Measurements from ENCODE around the gene ZNF181.
"Not testable (repeated sequence)": the region's sequence is repeated elsewhere in the genome, so short reads cannot be mapped to it uniquely, and the experiment has no call there.

Gene ZNF181

GRCh38 chr19:34733746-34734536 lies at the start of gene ZNF181:
Gene ZNF181 (plus strand): TSS chr19:34734243. CDS start chr19:34735038, 795 bp downstream.
- DNase-seq = peak; percentile 96

- not testable (repeated sequence) for DNase-seq
Observed at GRCh38 chr19:34685266-34685665, 48.8 kb upstream of the ZNF181 start.

GRCh38 chr19:34686455-34686854 lies 47.6 kb upstream of the ZNF181 start:
- no peak for DNase-seq

- DNase-seq = no peak
Observed at GRCh38 chr19:34687348-34687747, 46.7 kb upstream of the ZNF181 start.

GRCh38 chr19:34688592-34688991 lies 45.5 kb upstream of the ZNF181 start:
- DNase-seq = no peak

GRCh38 chr19:34690372-34690771 lies 43.7 kb upstream of the ZNF181 start:
- no peak for DNase-seq

- DNase-seq = no peak
Observed at GRCh38 chr19:34692549-34692948, 41.5 kb upstream of the ZNF181 start.

- DNase-seq = no peak
Observed at GRCh38 chr19:34707661-34708060, 26.4 kb upstream of the ZNF181 start.

GRCh38 chr19:34711890-34712289 lies 22.2 kb upstream of the ZNF181 start:
- DNase-seq = no peak

GRCh38 chr19:34712395-34713261 lies 21.4 kb upstream of the ZNF181 start:
- peak; percentile 84 for DNase-seq

- DNase-seq = no peak
Observed at GRCh38 chr19:34713262-34713637, 20.8 kb upstream of the ZNF181 start.

- DNase-seq = no peak
Observed at GRCh38 chr19:34715357-34715756, 18.7 kb upstream of the ZNF181 start.

GRCh38 chr19:34722353-34722752 lies 11.7 kb upstream of the ZNF181 start:
- DNase-seq = no peak

- no peak for DNase-seq
Observed at GRCh38 chr19:34725400-34725799, 8.6 kb upstream of the ZNF181 start.

- no peak for DNase-seq
Observed at GRCh38 chr19:34731019-34731829, 2.8 kb upstream of the ZNF181 start.

GRCh38 chr19:34731964-34732363 lies 2.1 kb upstream of the ZNF181 start:
- no peak for DNase-seq

- DNase-seq = no peak
Observed at GRCh38 chr19:34732612-34733211, 1.3 kb upstream of the ZNF181 start.

GRCh38 chr19:34733266-34733745 lies 737 bp upstream of the ZNF181 start:
- DNase-seq = no peak

- DNase-seq = no peak
Observed at GRCh38 chr19:34734537-34735103, 577 bp downstream of the ZNF181 start.

- DNase-seq = no peak
Observed at GRCh38 chr19:34744896-34745690, 11.1 kb downstream of the ZNF181 start.

- no peak for DNase-seq
Observed at GRCh38 chr19:34757441-34757840, 23.4 kb downstream of the ZNF181 start.
